ENCODE data around the gene RHOBTB1. TPM values are rescaled to one million over a fixed set of nuclear protein-coding genes. Genes with fewer than 3 reads are reported as not detected.
"Not testable (repeated sequence)": the region's sequence is repeated elsewhere in the genome, so short reads cannot be mapped to it uniquely, and the experiment has no call there.

Gene RHOBTB1
- total RNA-seq, 3 donors from 2014 or later = 0.28 TPM; not detected in 2

DNA sequence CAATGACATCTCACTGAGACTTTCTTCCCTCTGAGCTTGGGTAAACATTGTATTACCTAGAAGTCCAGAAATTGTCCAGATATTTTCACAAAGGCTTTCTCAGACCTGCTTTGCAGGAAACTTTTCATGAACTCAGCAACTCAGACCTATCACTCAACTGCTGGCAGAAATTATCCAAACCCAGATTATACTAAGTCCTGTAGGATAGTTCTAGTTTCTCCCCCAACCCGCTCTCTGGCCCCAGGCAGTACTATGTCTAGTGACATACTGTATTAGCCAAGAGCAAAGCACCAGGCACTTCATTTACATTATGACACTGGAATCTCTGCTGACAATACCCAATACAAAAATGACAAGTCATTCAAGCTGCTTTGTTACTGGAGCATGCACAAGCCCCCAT lies 75.0 kb downstream of the RHOBTB1 start:
- DNase-seq (no peak), ATAC-seq (no peak)
- Mint-ChIP-seq H3K4me3 (no peak overlapping the region), H3K4me1 (ENCODE audit: low read depth) (no peaks in the 10 kb centered on the region), H3K9me3 (no peaks in the 10 kb centered on the region), H3K27me3 (ENCODE audit: low read depth) (peaks cover 4% of the 10 kb centered on the region), H3K36me3 (ENCODE audit: insufficient read depth) (no peaks in the 10 kb centered on the region)

DNA sequence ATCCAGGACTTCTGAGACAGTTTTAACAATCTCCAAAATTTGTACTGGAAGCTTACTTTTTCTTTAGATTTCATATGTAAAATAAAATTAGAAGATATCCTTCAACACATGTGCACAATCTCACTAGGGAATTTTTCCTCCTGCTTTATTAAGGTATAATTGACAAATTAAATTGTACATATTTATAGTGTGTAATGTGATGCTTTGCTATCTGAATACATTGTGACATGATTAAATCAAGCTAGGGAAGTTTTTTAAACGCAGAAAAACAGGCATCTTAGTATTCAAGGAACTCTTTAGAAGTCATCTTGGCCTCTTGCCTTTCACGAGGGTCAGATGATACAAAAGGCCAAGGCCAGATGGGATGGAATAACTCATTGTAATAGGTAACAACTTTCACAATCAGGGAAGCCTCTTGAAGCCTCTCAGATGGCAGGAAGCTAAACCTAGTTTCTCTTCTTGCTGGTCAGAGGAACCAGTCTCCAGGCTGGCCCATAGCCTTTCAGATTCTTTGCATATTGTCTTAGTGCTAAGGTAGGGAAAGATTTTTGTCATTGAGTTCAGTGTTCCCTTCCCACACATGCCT lies 78.7 kb downstream of the RHOBTB1 start:
- no peaks in the 10 kb centered on the region for H3K9me3 Mint-ChIP-seq
- no peaks in the 10 kb centered on the region for H3K36me3 Mint-ChIP-seq (ENCODE audit: insufficient read depth)
- DNase-seq (no peak), ATAC-seq (no peak)
- no peak overlapping the region for H3K4me3 Mint-ChIP-seq
- peaks cover 10% of the 10 kb centered on the region for H3K27me3 Mint-ChIP-seq (ENCODE audit: low read depth)
- H3K4me1 Mint-ChIP-seq (ENCODE audit: low read depth) = no peaks in the 10 kb centered on the region

DNA sequence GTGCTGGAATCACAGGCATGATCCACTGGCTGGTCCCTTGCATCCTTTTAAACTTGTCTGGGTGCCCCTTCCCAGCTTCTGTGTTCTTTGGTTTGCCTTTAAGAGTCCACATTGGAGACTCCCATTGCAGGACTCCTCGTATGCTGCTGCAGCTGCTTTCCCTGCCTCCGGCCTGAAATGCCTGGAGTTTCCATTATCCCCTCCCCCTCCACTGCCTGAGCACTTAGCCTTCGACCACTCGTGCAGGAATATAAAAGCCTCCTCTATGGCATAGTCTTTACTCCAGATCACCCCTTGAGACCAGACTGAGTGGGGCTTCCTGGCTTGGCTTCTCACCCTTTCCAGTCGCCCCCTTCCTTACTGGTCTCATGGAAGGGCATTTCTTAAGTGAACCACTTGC lies 80.2 kb downstream of the RHOBTB1 start:
- Mint-ChIP-seq H3K27me3 (ENCODE audit: low read depth) (peaks cover 11% of the 10 kb centered on the region), H3K36me3 (ENCODE audit: insufficient read depth) (no peaks in the 10 kb centered on the region), H3K4me1 (ENCODE audit: low read depth) (no peaks in the 10 kb centered on the region), H3K9me3 (no peaks in the 10 kb centered on the region), H3K4me3 (no peak overlapping the region)
- DNase-seq (no peak), ATAC-seq (no peak)

DNA sequence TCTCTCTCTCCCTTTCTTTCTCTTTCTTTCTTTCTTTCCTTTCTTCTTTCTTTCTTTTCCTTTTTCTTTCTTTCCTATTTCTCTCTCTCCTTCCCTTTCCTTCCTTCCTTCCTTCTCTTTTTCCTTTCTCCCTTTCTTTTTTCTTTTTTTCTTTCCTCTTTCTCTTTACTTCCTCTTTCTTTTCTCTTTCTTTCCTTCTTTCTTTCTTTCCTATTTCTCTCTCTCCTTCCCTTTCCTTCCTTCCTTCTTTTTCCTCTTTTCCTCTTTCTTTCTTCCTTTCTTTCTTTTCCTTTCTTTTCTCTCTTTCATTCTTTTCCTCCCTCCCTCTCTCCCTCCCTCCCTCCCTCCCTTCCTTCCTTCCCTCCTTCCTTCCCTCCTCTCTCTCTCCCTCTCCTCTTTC lies 81.5 kb downstream of the RHOBTB1 start:
- ATAC-seq (no peak), DNase-seq (no peak)
- no peaks in the 10 kb centered on the region for H3K36me3 Mint-ChIP-seq (ENCODE audit: insufficient read depth)
- H3K4me1 Mint-ChIP-seq (ENCODE audit: low read depth) = no peaks in the 10 kb centered on the region
- no peaks in the 10 kb centered on the region for H3K9me3 Mint-ChIP-seq
- H3K4me3 Mint-ChIP-seq = no peak overlapping the region
- peaks cover 11% of the 10 kb centered on the region for H3K27me3 Mint-ChIP-seq (ENCODE audit: low read depth)

DNA sequence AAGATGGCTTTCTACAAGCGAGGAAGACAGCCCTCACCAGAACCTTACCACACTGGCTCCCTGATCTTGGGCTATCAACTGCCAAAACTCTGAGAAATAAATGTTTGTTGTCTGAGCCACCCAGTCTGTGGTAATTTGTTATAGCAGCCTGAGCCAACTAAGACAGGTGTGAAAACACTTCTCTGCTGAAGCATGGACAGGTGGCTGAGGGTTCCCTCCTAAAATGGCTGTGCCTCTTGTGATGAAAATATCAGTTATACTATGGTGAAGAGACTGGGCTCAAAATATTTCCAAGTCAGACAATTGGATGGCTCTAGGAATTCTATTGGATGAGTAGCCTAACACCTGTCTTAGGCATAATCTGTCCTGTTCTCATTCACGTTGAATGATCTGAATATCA lies 87.6 kb downstream of the RHOBTB1 start:
- ATAC-seq (no peak), DNase-seq (no peak)
- Mint-ChIP-seq H3K4me1 (ENCODE audit: low read depth) (no peaks in the 10 kb centered on the region), H3K4me3 (no peak overlapping the region), H3K9me3 (no peaks in the 10 kb centered on the region), H3K27me3 (ENCODE audit: low read depth) (peaks cover 2% of the 10 kb centered on the region), H3K36me3 (ENCODE audit: insufficient read depth) (no peaks in the 10 kb centered on the region)

DNA sequence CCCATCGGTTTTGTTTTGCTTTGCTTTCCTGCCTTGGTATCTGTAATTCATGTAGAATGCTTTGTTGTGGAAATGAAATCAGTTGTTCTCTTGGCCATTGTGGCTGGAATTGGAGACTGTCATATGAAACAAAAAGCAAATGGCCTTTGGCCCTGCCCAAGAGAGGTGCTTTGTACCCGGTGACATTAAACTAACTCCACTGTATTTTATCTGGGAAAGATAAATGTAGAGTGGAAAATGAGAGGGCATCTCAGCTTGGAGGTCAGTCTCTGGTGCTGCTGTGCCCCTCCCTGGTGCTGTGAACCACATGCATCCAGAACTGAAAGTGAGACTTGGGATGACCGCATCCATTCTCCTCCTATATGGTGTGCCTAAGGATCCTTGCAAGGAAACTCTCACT lies 90.3 kb downstream of the RHOBTB1 start:
- Mint-ChIP-seq H3K4me1 (ENCODE audit: low read depth) (no peaks in the 10 kb centered on the region), H3K4me3 (no peak overlapping the region), H3K9me3 (no peaks in the 10 kb centered on the region), H3K36me3 (ENCODE audit: insufficient read depth) (no peaks in the 10 kb centered on the region), H3K27me3 (ENCODE audit: low read depth) (no peaks in the 10 kb centered on the region)
- no peak for ATAC-seq
- DNase-seq = no peak

DNA sequence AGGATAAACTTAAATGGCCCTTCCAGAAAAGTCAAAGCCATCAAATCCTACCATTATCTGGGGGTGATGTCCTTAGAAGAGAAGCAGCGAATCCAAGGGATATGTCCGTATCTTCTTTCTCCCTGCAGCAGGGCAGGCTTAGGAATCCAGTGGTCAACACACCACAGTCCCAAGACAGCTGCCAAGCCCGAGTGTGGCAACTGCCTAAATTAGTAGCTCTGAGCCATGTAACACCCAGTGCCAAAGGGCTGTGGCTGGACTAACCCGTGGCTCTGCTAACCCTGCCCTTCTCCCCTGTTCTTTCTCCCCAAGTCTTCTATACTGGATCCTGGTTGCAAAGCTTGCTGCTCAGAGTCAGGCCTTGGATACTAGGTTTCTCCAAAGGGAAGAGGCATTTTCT lies 90.9 kb downstream of the RHOBTB1 start:
- Mint-ChIP-seq H3K4me1 (ENCODE audit: low read depth) (no peaks in the 10 kb centered on the region), H3K36me3 (ENCODE audit: insufficient read depth) (no peaks in the 10 kb centered on the region), H3K9me3 (no peaks in the 10 kb centered on the region), H3K27me3 (ENCODE audit: low read depth) (no peaks in the 10 kb centered on the region), H3K4me3 (no peak overlapping the region)
- no peak for DNase-seq
- ATAC-seq = no peak

DNA sequence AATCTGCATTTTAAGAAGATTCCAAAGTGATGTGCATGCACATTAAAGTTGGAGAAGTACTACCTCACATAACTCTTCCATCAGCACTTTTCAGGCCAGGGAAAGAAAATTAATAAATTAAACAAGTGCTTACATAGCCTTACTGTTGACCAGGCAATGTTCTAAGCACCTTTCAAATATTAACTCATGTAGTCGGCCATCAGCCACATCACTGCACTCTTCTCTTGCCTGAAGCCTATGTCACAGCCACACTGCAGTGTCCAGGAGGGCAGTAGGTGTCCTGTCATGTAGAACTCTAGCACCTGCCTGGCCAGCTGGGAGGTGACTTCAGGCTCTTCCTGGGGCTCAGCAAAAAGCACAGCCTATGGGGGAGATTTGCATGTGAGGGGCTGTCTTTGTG lies 94.2 kb downstream of the RHOBTB1 start:
- Mint-ChIP-seq H3K9me3 (no peaks in the 10 kb centered on the region), H3K4me1 (ENCODE audit: low read depth) (no peaks in the 10 kb centered on the region), H3K36me3 (ENCODE audit: insufficient read depth) (no peaks in the 10 kb centered on the region), H3K4me3 (no peak overlapping the region), H3K27me3 (ENCODE audit: low read depth) (no peaks in the 10 kb centered on the region)
- ATAC-seq (no peak), DNase-seq (no peak)

DNA sequence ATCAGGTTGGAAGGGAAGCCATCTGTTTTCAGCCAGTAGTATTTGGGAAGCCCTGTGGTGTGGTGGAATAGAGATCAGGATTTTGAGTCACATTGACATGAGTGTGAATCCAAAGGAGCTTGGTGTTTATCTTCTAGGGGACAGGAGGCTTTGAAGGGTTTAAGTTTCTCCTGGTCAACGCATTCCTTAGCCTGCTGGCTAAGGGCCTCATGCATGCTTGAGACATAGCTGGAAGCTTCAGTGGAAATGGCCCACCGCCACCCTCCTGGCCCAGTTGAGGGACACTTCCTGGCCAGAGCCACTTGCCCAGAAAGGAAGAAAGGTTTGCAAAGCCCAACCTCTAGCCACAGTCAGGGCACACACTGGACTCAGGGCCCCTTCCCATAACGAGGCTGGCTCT lies 94.8 kb downstream of the RHOBTB1 start:
- Mint-ChIP-seq H3K4me1 (ENCODE audit: low read depth) (no peaks in the 10 kb centered on the region), H3K36me3 (ENCODE audit: insufficient read depth) (no peaks in the 10 kb centered on the region), H3K4me3 (no peak overlapping the region), H3K27me3 (ENCODE audit: low read depth) (no peaks in the 10 kb centered on the region), H3K9me3 (no peaks in the 10 kb centered on the region)
- no peak for ATAC-seq
- DNase-seq = no peak

DNA sequence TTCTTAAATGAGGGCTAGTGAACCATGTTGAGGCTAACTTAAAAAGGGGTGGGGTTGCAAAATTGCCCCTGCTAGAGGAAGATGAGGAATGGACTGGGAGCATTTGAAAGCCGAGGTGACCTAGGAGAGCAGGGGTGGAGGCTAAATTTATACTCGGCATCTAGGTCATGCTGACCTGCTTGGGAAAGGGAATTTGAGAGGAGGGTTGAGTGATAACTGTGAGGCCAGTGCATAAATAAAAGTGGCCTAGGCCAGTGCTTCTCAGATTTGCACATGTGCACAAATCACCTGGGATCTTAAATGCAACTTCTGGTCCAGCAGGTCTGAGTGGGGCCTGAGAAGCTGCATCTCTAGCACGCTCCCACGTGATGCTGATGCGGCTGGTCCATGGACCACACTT lies 95.3 kb downstream of the RHOBTB1 start:
- ATAC-seq = no peak
- H3K36me3 Mint-ChIP-seq (ENCODE audit: insufficient read depth) = no peaks in the 10 kb centered on the region
- H3K9me3 Mint-ChIP-seq = no peaks in the 10 kb centered on the region
- no peaks in the 10 kb centered on the region for H3K4me1 Mint-ChIP-seq (ENCODE audit: low read depth)
- DNase-seq = no peak
- no peaks in the 10 kb centered on the region for H3K27me3 Mint-ChIP-seq (ENCODE audit: low read depth)
- no peak overlapping the region for H3K4me3 Mint-ChIP-seq

DNA sequence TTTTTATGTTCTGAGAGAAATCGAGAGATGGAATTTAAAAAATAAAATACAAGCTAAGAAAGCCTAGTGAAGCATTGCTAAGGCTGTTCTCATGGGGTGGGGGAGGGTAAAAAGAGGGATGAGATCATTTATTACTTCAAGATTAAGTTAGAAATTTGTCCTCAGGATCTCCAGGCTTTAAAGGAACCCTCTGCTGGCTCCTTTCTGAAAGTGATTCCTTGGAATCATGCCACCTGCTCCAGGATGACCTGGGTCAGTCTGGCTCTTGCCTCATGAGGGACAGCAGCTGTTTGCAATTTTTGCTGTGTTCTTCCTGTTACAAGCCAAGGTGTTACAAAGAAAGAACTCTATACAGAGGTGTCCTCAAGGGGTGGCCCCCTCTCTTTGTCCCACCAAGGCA lies 95.9 kb downstream of the RHOBTB1 start:
- Mint-ChIP-seq H3K36me3 (ENCODE audit: insufficient read depth) (no peaks in the 10 kb centered on the region), H3K9me3 (no peaks in the 10 kb centered on the region), H3K4me3 (no peak overlapping the region), H3K4me1 (ENCODE audit: low read depth) (no peaks in the 10 kb centered on the region), H3K27me3 (ENCODE audit: low read depth) (no peaks in the 10 kb centered on the region)
- no peak for ATAC-seq
- DNase-seq = no peak

DNA sequence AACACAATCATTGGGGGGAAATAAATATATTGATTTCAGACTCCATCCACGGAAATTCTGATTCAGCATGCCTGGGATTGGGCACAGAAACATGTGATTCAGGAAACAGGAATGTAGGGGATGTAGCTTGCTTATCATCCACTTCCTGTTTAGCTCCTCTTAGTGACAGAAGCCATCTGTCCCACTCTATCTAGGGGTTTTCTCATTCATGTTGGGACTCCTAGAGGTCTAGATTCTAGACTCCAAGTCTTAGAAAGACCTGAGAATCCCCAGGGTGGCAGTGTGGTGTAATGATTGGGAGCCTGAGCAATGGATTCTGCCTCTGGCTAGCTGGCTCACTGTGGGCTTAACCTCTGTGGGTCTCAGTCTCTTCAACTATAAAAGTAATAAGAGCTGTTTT lies 97.8 kb downstream of the RHOBTB1 start:
- ATAC-seq (no peak), DNase-seq (no peak)
- no peaks in the 10 kb centered on the region for H3K4me1 Mint-ChIP-seq (ENCODE audit: low read depth)
- H3K27me3 Mint-ChIP-seq (ENCODE audit: low read depth) = no peaks in the 10 kb centered on the region
- H3K9me3 Mint-ChIP-seq = no peaks in the 10 kb centered on the region
- no peaks in the 10 kb centered on the region for H3K36me3 Mint-ChIP-seq (ENCODE audit: insufficient read depth)
- H3K4me3 Mint-ChIP-seq = no peak overlapping the region

DNA sequence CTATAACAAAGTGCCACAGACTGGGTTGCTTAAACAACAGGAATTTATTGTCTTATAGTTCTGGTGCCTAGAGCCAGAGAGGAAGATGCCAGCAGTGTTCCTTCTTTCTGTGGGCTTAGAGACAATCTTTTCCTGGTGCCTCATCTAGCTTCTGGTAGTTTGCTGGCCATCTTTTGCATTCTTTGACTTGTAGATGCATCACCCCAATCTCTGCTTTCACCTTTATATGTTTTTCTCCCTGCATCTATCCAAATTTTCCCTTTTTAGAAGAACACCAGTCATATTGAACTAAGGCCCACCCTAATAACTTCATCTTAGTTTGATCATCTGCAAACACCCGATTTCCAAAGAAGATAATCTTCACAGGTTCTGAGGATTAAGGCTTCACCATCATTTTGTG lies 98.9 kb downstream of the RHOBTB1 start:
- Mint-ChIP-seq H3K36me3 (ENCODE audit: insufficient read depth) (no peaks in the 10 kb centered on the region), H3K27me3 (ENCODE audit: low read depth) (no peaks in the 10 kb centered on the region), H3K4me3 (no peak overlapping the region), H3K9me3 (no peaks in the 10 kb centered on the region), H3K4me1 (ENCODE audit: low read depth) (no peaks in the 10 kb centered on the region)
- ATAC-seq = no peak
- no peak for DNase-seq

DNA sequence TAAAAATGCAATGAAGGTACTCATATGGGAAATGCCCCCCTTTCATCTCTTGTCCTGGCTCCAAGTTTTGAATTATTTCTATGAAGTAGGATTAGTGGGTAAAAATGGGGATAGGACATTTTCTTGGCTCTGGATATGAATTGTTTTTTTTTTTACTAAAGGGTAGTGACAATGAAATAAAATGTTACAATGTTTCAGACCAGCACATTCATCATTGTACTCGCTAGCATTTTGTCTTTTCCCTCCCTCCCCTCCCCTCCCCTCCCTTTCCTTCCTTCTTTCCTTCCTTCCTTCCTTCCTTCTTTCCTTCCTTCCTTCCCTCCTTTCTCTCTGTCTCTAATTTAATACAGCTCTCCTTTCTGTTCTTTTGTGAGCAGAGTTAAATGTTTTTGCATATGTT lies 101.3 kb downstream of the RHOBTB1 start:
- H3K4me1 Mint-ChIP-seq (ENCODE audit: low read depth) = no peaks in the 10 kb centered on the region
- ATAC-seq (no peak), DNase-seq (no peak)
- no peaks in the 10 kb centered on the region for H3K36me3 Mint-ChIP-seq (ENCODE audit: insufficient read depth)
- H3K27me3 Mint-ChIP-seq (ENCODE audit: low read depth) = peaks cover 7% of the 10 kb centered on the region
- no peak overlapping the region for H3K4me3 Mint-ChIP-seq
- H3K9me3 Mint-ChIP-seq = no peaks in the 10 kb centered on the region

DNA sequence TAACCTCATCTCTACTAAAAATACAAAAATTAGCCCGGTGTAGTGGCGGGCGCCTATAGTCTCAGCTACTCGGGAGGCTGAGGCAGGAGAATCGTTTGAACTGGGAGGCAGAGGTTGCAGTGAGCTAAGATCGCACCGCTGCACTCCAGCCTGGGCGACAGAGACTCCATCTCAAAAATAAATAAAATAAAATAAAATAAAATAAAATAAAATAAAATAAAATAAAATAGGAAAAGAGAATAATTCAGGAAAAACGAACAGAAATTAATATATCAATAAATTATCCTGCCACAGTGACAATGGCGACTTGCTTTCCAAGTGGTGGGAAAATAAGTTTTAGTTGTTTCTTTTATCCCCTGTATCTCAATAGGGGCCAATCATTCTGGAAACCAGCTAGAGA lies 102.8 kb downstream of the RHOBTB1 start:
- DNase-seq; ATAC-seq; H3K9me3 Mint-ChIP-seq; H3K4me3 Mint-ChIP-seq; H3K36me3 Mint-ChIP-seq (ENCODE audit: insufficient read depth); H3K4me1 Mint-ChIP-seq (ENCODE audit: low read depth); H3K27me3 Mint-ChIP-seq (ENCODE audit: low read depth): not testable (repeated sequence)

DNA sequence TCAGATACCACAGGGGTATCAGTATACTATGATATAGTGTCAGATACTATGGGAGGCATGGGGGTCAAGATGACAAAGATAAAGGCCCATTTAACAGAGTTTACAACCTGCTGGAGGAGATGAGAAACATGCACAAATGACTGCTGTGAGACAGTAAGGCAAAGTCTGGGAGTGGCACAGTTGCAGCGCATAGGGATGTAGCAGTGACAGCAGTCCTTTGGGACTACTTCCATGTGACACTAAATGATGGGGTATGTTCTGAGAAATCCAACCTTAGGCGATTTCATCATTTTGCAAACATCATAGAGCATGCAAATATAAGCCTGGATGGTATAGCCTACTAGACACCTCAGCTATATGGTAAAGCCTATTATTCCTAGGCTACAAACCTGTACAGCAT lies 108.9 kb downstream of the RHOBTB1 start:
- H3K27me3 Mint-ChIP-seq (ENCODE audit: low read depth) = peaks cover 9% of the 10 kb centered on the region

More for the DNA sequence above, 108.9 kb downstream of the RHOBTB1 start:
- Mint-ChIP-seq H3K9me3 (no peaks in the 10 kb centered on the region), H3K4me1 (ENCODE audit: low read depth) (no peaks in the 10 kb centered on the region), H3K36me3 (ENCODE audit: insufficient read depth) (no peaks in the 10 kb centered on the region), H3K4me3 (no peak overlapping the region)
- no peak for ATAC-seq
- no peak for DNase-seq

All from activated T-cell treated with anti-CD3 and anti-CD28 coated beads, Interleukin-2, amount 50 U/mL, for 4 hours (primary cell).